Measurements from ENCODE around the gene RPP14. TPM values are rescaled to one million over a fixed set of nuclear protein-coding genes. Genes with fewer than 3 reads are reported as not detected.
A peak's percentile ranks its signal among the peaks of the same experiment; 100 is the strongest.

Gene RPP14
- 10 to 100 TPM in 3 of 4 donors, 1 to 10 TPM in 1; 9.1 to 16.0 (median 10.4) TPM for total RNA-seq

DNA sequence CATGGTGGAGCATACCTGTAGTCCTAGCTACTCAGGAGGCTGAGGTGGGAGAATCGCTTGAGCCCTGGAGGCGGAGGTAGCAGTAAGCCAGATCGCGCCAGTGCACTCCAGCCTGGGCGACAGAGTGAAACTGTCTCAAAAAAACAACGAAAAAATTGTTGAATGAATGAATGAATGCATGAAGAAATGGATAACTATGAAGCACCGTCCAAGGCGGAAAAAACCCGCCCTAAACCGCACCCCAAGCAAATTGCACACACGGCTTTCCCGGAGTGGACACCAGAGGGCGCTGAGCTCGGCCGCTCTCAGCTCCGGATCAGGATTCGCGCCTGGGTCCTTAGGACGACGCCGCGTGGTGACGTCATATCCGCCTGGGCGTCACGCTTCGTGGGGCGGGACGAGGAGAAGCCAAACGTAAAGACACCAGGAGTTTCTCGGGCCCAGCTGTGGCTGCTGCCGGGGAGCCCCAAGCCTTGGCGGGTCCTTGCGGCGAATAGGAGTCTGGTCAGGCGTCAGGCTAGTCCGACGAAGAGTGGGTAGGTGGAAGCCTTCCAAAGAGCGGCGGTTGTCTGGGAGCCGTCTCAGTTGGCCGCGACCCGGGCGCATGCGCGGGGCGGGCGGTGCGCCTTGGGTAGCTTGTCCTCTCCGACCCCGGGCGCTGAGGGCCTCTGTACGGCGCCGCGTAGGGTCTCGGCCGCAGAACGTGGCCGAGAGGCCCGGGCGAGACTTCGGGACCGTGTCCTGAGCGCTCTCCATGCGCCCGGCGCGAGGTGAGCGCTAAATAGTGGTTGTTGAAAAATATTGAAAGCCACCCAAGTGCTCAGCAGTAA lies at the start of gene RPP14, which contains the start of gene HTD2:
TSS of gene RPP14 (plus strand) at position 364 of the 830 bp plus-strand sequence. CDS start 4,085 bp downstream, outside the sequence.
TSS of gene HTD2 (plus strand) at position 639 of the 830 bp plus-strand sequence. CDS start 11,094 bp downstream, outside the sequence.
- Histone ChIP-seq H3K27me3 (peaks cover 0 to 5% (median 0%) of the 10 kb centered on the region in 4 donors), H3K36me3 (peaks cover 8 to 19% (median 11%) of the 10 kb centered on the region in 4 donors), H3K4me1 (peaks cover 24 to 44% (median 38%) of the 10 kb centered on the region in 4 donors), H3K4me3 (peak within 1 kb of the TSS; percentile 73 to 87 (median 80)), H3K27ac (replicated peaks in 1 of 4) (peak within 1 kb of the TSS; percentile 96 to 97 (median 96)), H3K9me3 (no peaks in the 10 kb centered on the region)
- DNase-seq (ENCODE audit: extremely low spot score) = peak; percentile 100
- 8% methylated on average over 24 of the region's 71 CpGs for WGBS
- peak; percentile 93 to 98 (median 97) for TF ChIP-seq CTCF (IDR thresholded peaks at IDR 0.05)
- no peak for TF ChIP-seq EP300 (IDR thresholded peaks at IDR 0.05)
- TF ChIP-seq POLR2AphosphoS5 (IDR thresholded peaks at IDR 0.05) = peak; percentile 91 to 94
- TF ChIP-seq POLR2A (IDR thresholded peaks at IDR 0.05; ENCODE audit: low read depth) = peak; percentile 47
- intact Hi-C loops (cut with DNase I) = loop anchor here (2.0 to 10.0 kb wide), 2 partner anchors 69 to 301 kb away; partner anchors contain the start of genes ABHD6 and FLNB

- 93% methylated on average over 4 of the region's 4 CpGs for WGBS
- Histone ChIP-seq H3K4me1 (peaks cover 0 to 27% (median 20%) of the 10 kb centered on the region in 4 donors), H3K36me3 (peaks cover 12 to 44% (median 30%) of the 10 kb centered on the region in 4 donors), H3K4me3 (no peak overlapping the region), H3K27ac (replicated peaks in 1 of 4) (no peak overlapping the region), H3K9me3 (no peaks in the 10 kb centered on the region), H3K27me3 (no peaks in the 10 kb centered on the region)
- intact Hi-C loops (cut with DNase I) = no loop called here
- no peak for DNase-seq (ENCODE audit: extremely low spot score)
- TF ChIP-seq POLR2AphosphoS5 (IDR thresholded peaks at IDR 0.05) (no peak), CTCF (IDR thresholded peaks at IDR 0.05) (no peak), POLR2A (IDR thresholded peaks at IDR 0.05; ENCODE audit: low read depth) (no peak), EP300 (IDR thresholded peaks at IDR 0.05) (no peak)
Observed at GRCh38 chr3:58256511-58256910, 49.5 kb upstream of the RPP14 start.

DNA sequence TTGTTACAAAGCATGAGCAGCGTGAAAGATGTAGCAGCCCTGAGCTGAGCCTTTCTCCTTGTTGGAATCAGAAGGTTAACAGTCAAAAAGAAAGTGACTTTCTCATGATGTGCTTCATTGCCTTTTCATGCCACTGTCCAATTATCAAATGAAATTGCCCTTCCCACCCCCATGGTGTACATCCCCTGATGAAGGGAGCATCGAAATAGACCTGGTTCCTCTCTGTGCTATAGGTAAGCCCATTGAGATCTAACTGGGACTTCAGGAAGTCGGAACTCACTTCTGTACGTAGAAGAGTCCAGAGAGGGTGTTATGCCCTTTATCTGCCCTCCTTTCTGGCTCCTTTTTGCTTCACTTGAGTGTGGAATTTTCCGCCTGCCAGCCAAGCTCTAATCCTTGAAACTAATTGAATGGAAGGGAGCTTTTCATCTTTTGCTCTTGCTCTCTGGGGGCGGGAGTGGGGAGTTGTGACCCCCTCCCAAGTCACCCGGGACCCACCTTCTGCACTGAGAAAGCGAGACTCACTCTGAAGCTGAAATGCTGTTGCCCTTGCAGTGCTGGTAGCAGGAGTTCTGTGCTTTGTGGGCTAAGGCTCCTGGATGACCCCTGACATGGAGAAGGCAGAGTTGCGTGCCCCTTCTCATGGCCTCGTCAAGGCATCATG lies 47.5 kb upstream of the RPP14 start:
- WGBS = 88% methylated on average over 10 of the region's 10 CpGs
- Histone ChIP-seq H3K4me1 (peaks cover 0 to 8% (median 4%) of the 10 kb centered on the region in 4 donors), H3K9me3 (no peaks in the 10 kb centered on the region), H3K27ac (replicated peaks in 1 of 4) (no peak overlapping the region), H3K27me3 (no peaks in the 10 kb centered on the region), H3K4me3 (no peak overlapping the region), H3K36me3 (peaks cover 12 to 44% (median 30%) of the 10 kb centered on the region in 4 donors)
- intact Hi-C loops (cut with DNase I) = no loop called here
- TF ChIP-seq EP300 (IDR thresholded peaks at IDR 0.05) (no peak), POLR2A (IDR thresholded peaks at IDR 0.05; ENCODE audit: low read depth) (no peak), POLR2AphosphoS5 (IDR thresholded peaks at IDR 0.05) (no peak), CTCF (IDR thresholded peaks at IDR 0.05) (no peak)
- DNase-seq (ENCODE audit: extremely low spot score) = no peak

DNA sequence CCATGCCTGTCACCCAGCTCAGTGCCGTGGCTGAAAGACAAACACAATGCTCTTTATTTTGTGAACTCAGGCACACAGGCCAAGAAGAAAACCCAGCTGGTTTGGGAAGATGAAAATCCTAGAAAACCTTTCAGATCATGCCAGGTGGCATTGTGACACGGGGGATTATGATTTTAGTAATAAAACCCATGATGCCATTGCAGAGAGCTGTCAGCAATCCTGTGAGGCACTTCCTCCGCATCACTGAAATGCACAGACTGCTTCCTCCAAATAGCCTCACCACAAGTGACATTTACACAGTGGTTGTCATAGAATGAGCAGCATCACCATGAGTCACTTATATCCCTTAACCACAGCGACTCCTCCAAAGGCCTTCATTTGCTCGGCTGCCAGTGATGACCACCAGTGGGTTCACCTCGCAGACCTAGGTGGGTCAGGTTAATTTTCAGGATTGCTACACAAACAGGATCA lies 45.7 kb upstream of the RPP14 start:
- H3K27ac ChIP-seq (replicated peaks in 1 of 4) = no peak overlapping the region
- DNase-seq (ENCODE audit: extremely low spot score) = no peak
- H3K36me3 ChIP-seq = peaks cover 12 to 44% (median 30%) of the 10 kb centered on the region in 4 donors
- WGBS = 87% methylated on average over 6 of the region's 6 CpGs
- no peaks in the 10 kb centered on the region for H3K27me3 ChIP-seq
- H3K9me3 ChIP-seq = no peaks in the 10 kb centered on the region
- no peak for TF ChIP-seq POLR2A (IDR thresholded peaks at IDR 0.05; ENCODE audit: low read depth)
- TF ChIP-seq CTCF (IDR thresholded peaks at IDR 0.05) = no peak
- TF ChIP-seq EP300 (IDR thresholded peaks at IDR 0.05) = no peak
- TF ChIP-seq POLR2AphosphoS5 (IDR thresholded peaks at IDR 0.05) = no peak
- intact Hi-C loops (cut with DNase I) = no loop called here
- no peak overlapping the region for H3K4me3 ChIP-seq
- no peaks in the 10 kb centered on the region for H3K4me1 ChIP-seq
